GM12801 (cell line): ENCODE measurements around the gene GFAP.

Experiments used
- CTCF ChIP-seq: IDR thresholded peaks from one replicate; pipeline ENCODE4 v1.5.1; 2011; ENCODE audit warnings: control low read depth; ENCODE audit not compliant: insufficient read length; ENCODE audit errors: extremely low read depth

Gene GFAP

GRCh38 chr17:44915321-44915726, at the start of gene GFAP:
TSS of gene GFAP (minus strand) at chr17:44915500. CDS start at chr17:44915486, 14 bp downstream.
- no peak for TF ChIP-seq CTCF

GRCh38 chr17:44961921-44962350, 46.6 kb upstream of the GFAP start:
- no peak for TF ChIP-seq CTCF

- no peak for TF ChIP-seq CTCF
Measured at GRCh38 chr17:44960691-44961090, 45.4 kb upstream of the GFAP start.

- no peak for TF ChIP-seq CTCF
Measured at GRCh38 chr17:44959821-44960531, 44.7 kb upstream of the GFAP start.

GRCh38 chr17:44956998-44957981, 42.0 kb upstream of the GFAP start:
- no peak for TF ChIP-seq CTCF

- TF ChIP-seq CTCF, result no peak
Measured at GRCh38 chr17:44955674-44956425, 40.5 kb upstream of the GFAP start.
